GM23338 (cell line): ENCODE data around the gene ATN1. TPM values are rescaled to one million over a fixed set of nuclear protein-coding genes. Genes with fewer than 3 reads are reported as not detected.

Experiments used
- ATAC-seq: fragments of 200-7000 bp; cut with Tn5 transposase; 3 replicates; pipeline ENCODE4 v1.9.1; 2020
- DNase-seq: peaks from one replicate; pipeline ENCODE4 v3.0.0-alpha.2; 2015; ENCODE audit warnings: low spot score
- H2AFZ ChIP-seq: fragments of 200-600 bp; sonication (generic); 2 replicates; pipeline ENCODE4 v1.8.0; 2016; ENCODE audit warnings: antibody characterized with exemption, mild to moderate bottlenecking, moderate library complexity
- H3F3A ChIP-seq: fragments of 200-600 bp; sonication (generic); replicated peaks from 2 replicates; pipeline ENCODE4 v1.8.0; 2017; ENCODE audit warnings: antibody characterized with exemption, mixed run types, low read depth
- H3K27ac ChIP-seq: fragments of 200-600 bp; sonication (generic); 2 replicates; pipeline ENCODE4 v1.6.1; 2016; ENCODE audit warnings: low read depth
- H3K27me3 ChIP-seq: fragments of 200-600 bp; sonication (generic); 2 replicates; pipeline ENCODE4 v1.8.0; 2016; ENCODE audit warnings: mild to moderate bottlenecking, mixed run types, moderate library complexity; ENCODE audit not compliant: insufficient read depth
- H3K36me3 ChIP-seq: fragments of 200-600 bp; sonication (generic); 2 replicates; pipeline ENCODE4 v1.8.0; 2016; ENCODE audit warnings: mild to moderate bottlenecking; ENCODE audit not compliant: insufficient read depth
- H3K4me1 ChIP-seq: fragments of 200-600 bp; sonication (generic); 2 replicates; pipeline ENCODE4 v1.8.0; 2016; ENCODE audit warnings: mild to moderate bottlenecking, moderate library complexity; ENCODE audit not compliant: insufficient read depth
- H3K4me2 ChIP-seq: fragments of 200-600 bp; sonication (generic); 2 replicates; pipeline ENCODE4 v1.7.1; 2017; ENCODE audit warnings: mixed run types
- H3K4me3 ChIP-seq: fragments of 200-600 bp; sonication (generic); 2 replicates; pipeline ENCODE4 v1.6.1; 2016; ENCODE audit warnings: mixed run types
- H3K79me2 ChIP-seq: fragments of 200-600 bp; sonication (generic); replicated peaks from 2 replicates; pipeline ENCODE4 v1.8.0; 2017; ENCODE audit warnings: mild to moderate bottlenecking; ENCODE audit not compliant: insufficient read depth
- H3K9me2 ChIP-seq: fragments of 200-600 bp; sonication (generic); 2 replicates; pipeline ENCODE4 v1.8.0; 2017; ENCODE audit not compliant: insufficient read depth
- H4K20me1 ChIP-seq: fragments of 200-600 bp; sonication (generic); replicated peaks from 2 replicates; pipeline ENCODE4 v1.8.0; 2017; ENCODE audit warnings: mild to moderate bottlenecking; ENCODE audit not compliant: insufficient read depth
- H3K27ac Mint-ChIP-seq: 2 replicates; pipeline ENCODE4 v1.8.0; 2020; ENCODE audit warnings: inconsistent platforms, mild to moderate bottlenecking, moderate library complexity, mixed read lengths
- H3K27me3 Mint-ChIP-seq: 3 replicates; pipeline ENCODE4 v1.8.0; 2022; ENCODE audit warnings: low read depth, mild to moderate bottlenecking, moderate library complexity, mixed read lengths, inconsistent platforms; ENCODE audit not compliant: insufficient read depth, poor library complexity
- H3K36me3 Mint-ChIP-seq: 3 replicates; pipeline ENCODE4 v1.8.0; 2021; ENCODE audit warnings: low read depth, mild to moderate bottlenecking, inconsistent platforms, moderate library complexity, mixed read lengths
- H3K4me1 Mint-ChIP-seq: 3 replicates; pipeline ENCODE4 v1.8.0; 2020; ENCODE audit warnings: mild to moderate bottlenecking, inconsistent platforms, mixed read lengths
- H3K4me3 Mint-ChIP-seq: 3 replicates; pipeline ENCODE4 v1.8.0; 2021; ENCODE audit warnings: moderate library complexity, mild to moderate bottlenecking, inconsistent platforms, mixed read lengths
- H3K9me3 Mint-ChIP-seq: 3 replicates; pipeline ENCODE4 v1.8.0; 2020; ENCODE audit warnings: moderate library complexity, mild to moderate bottlenecking, inconsistent platforms, mixed read lengths
- CREB1 ChIP-seq: fragments of 250-450 bp; sonication (Bioruptor Pico); IDR thresholded peaks from 2 replicates; pipeline ENCODE4 v1.5.0; 2020; ENCODE audit warnings: low read depth, mild to moderate bottlenecking, moderate library complexity
- CTCF ChIP-seq, 2 experiments: fragments of 200-600 bp in 1 of 2; sonication (generic) in 1 of 2; conservative IDR thresholded peaks; 2 replicates each; pipeline versions ENCODE4 v1.5.1 to v1.6.1; 2016 to 2017; ENCODE audit warnings: antibody characterized with exemption in 2 of 2, low read depth in 2 of 2, mild to moderate bottlenecking in 2 of 2, moderate library complexity in 1 of 2
- ETS1 ChIP-seq: IDR thresholded peaks from 2 replicates; pipeline ENCODE4 v1.6.1; 2016; ENCODE audit warnings: antibody characterized with exemption
- EZH2 ChIP-seq: fragments of 200-600 bp; sonication (generic); IDR thresholded peaks from one replicate; pipeline ENCODE4 v1.8.0; 2017; ENCODE audit warnings: antibody characterized with exemption, mild to moderate bottlenecking, low read depth; ENCODE audit not compliant: unreplicated experiment
- EZH2phosphoT487 ChIP-seq: fragments of 200-600 bp; sonication (generic); IDR thresholded peaks from one replicate; pipeline ENCODE4 v1.8.1; 2018; ENCODE audit warnings: antibody characterized with exemption; ENCODE audit not compliant: unreplicated experiment
- JUNB ChIP-seq: IDR thresholded peaks from one replicate; pipeline ENCODE4 v1.6.1; 2016; ENCODE audit warnings: antibody characterized with exemption; ENCODE audit not compliant: unreplicated experiment
- NANOG ChIP-seq: IDR thresholded peaks from 2 replicates; pipeline ENCODE4 v1.6.1; 2016; ENCODE audit warnings: antibody characterized with exemption, borderline replicate concordance
- POLR2AphosphoS5 ChIP-seq: IDR thresholded peaks from 2 replicates; pipeline ENCODE4 v1.6.1; 2016; ENCODE audit warnings: antibody characterized with exemption, low read depth
- REST ChIP-seq: IDR thresholded peaks from one replicate; pipeline ENCODE4 v1.6.1; 2018; ENCODE audit warnings: antibody characterized with exemption; ENCODE audit not compliant: unreplicated experiment
- STAT1 ChIP-seq: IDR thresholded peaks from one replicate; pipeline ENCODE4 v1.6.1; 2016; ENCODE audit warnings: antibody characterized with exemption; ENCODE audit not compliant: unreplicated experiment
- ZNF114 ChIP-seq: fragments of 250-450 bp; sonication (Bioruptor Pico); IDR thresholded peaks from 2 replicates; pipeline ENCODE4 v1.5.0; 2020; ENCODE audit warnings: mild to moderate bottlenecking, moderate library complexity
- ZNF331 ChIP-seq: fragments of 250-450 bp; sonication (Bioruptor Pico); IDR thresholded peaks from 2 replicates; pipeline ENCODE4 v1.5.0; 2020; ENCODE audit warnings: low read depth, mild to moderate bottlenecking, moderate library complexity
- ZNF462 ChIP-seq: fragments of 250-450 bp; sonication (Bioruptor Pico); IDR thresholded peaks from 2 replicates; pipeline ENCODE4 v1.5.0; 2020; ENCODE audit warnings: mild to moderate bottlenecking, moderate library complexity
- polyA plus RNA-seq: library from polyadenylated mRNA; unstranded; fragments of >200 nt; fragmentation: Nextera tagmentation; extraction: Ambion mirVana; gene quantifications from 2 replicates; pipeline ENCODE4 v1.2.1, GENCODE V29; 2016
- total RNA-seq: library from RNA; depleted of rRNA; stranded (reverse); fragments of >200 nt; shearing (Covaris generic); gene quantifications from 2 replicates; pipeline ENCODE4 v1.2.3, GENCODE V29; 2014

Gene ATN1
- total and polyA plus RNA-seq, 2 experiments from 2014 or later, result 27.2 to 49.6 TPM

GRCh38 chr12:6945613-6946012 is 17.9 kb downstream of the ATN1 start:
- H3K4me3 Mint-ChIP-seq, result peak overlapping the region; percentile 96
- H3K27me3 Mint-ChIP-seq, result peaks cover 46% of the 10 kb centered on the region
- no peak for DNase-seq
- 0 out of 2 replicates have a peak, but pooled peaks cover 5% of the 10 kb centered on the region for H3K79me2 ChIP-seq
- H3K36me3 ChIP-seq, result no peaks in the 10 kb centered on the region
- no peaks in the 10 kb centered on the region; the same call in 1 of the 2 replicates for H4K20me1 ChIP-seq
- peak overlapping the region; percentile 70 for H3K4me3 ChIP-seq
- no peaks in the 10 kb centered on the region for H3K27me3 ChIP-seq
- peaks cover 20% of the 10 kb centered on the region for H3K4me1 ChIP-seq
- peaks cover 12% of the 10 kb centered on the region for H3K36me3 Mint-ChIP-seq
- no peak for ATAC-seq
- H3K27ac Mint-ChIP-seq, result peak overlapping the region; percentile 63
- no peak overlapping the region for H2AFZ ChIP-seq
- peaks cover 2% of the 10 kb centered on the region; the same call in 2 of the 3 replicates for H3K9me3 Mint-ChIP-seq
- H3K9me2 ChIP-seq, result no peaks in the 10 kb centered on the region
- H3K4me2 ChIP-seq, result peak overlapping the region; percentile 79
- no peak for TF ChIP-seq CTCF (conservative IDR thresholded peaks at IDR 0.05; ENCODE audit: low read depth in 2 of 2)
- TF ChIP-seq STAT1, result no peak
- TF ChIP-seq ETS1, result no peak
- no peak for TF ChIP-seq JUNB
- no peak for TF ChIP-seq EZH2phosphoT487
- TF ChIP-seq EZH2, result no peak
- no peak for TF ChIP-seq POLR2AphosphoS5
- TF ChIP-seq ZNF462 (CRISPR knock-in tag), result no peak
- no peak for TF ChIP-seq NANOG
- TF ChIP-seq ZNF331 (CRISPR knock-in tag), result no peak
- no peak for TF ChIP-seq REST
- TF ChIP-seq ZNF114 (CRISPR knock-in tag), result no peak
- no peak for TF ChIP-seq CREB1
- H3K4me1 Mint-ChIP-seq, result peaks cover 45% of the 10 kb centered on the region
- peak overlapping the region; percentile 85 for H3K27ac ChIP-seq
- H3F3A ChIP-seq, result peaks cover 27% of the 10 kb centered on the region
